HG03558 (cell line): ENCODE measurements around the gene GOLGA3.
"Not testable (repeated sequence)": the region's sequence is repeated elsewhere in the genome, so short reads cannot be mapped to it uniquely, and the experiment has no call there.

Source experiments
- ATAC-seq: cut with Tn5 transposase; IDR thresholded peaks from one replicate; pipeline ENCODE4 v1.9.1; 2021; ENCODE audit warnings: moderate number of reproducible peaks; ENCODE audit not compliant: unreplicated experiment; ENCODE audit errors: extremely low read depth

Gene GOLGA3

DNA sequence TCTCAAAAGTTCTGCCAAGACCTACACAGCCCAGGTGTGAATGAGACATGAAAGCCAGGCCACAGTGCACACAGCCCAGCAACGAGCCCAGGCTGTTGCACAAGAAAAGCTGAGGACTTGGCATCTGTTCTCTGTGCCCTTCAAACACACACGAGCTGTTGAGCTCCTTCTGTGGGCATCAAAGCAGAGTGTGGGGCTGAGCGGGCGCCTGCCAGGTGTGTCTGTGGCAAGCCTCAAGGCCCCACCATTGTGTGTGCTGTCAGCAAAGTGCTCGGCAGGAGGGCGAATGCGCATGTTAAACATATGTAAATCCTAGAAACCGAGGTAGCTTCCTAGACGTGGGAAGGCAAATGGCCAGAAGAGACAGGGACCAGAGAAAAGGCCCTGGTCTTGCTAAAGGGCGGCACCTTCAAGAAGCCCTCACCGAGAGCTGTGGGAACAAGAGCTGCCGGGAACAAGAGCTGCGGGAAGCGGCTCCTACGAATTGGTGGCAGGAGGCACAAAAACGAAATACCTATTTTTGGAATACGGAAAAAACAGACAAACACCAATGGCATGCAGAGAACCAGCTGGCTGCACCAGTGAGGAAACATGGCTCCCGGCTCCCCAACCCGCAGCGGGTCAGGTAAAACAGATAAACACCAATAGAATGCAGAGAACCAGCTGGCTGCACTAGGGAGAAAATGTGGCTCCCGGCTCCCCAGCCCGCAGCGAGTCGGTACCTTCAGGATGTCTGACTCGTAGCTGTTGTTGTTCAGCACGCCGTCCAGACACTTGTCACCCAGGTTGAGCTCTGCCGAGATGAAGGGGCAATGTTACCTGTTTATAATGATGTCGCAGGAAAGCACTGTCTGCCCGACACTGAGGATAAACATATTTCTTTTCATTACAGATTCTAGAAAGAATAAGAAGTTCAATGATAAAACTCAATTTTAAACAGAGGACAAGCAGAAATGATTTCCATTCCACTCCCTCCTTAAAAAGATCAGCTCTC, 19.0 kb upstream of the GOLGA3 start:
- no peak for ATAC-seq

DNA sequence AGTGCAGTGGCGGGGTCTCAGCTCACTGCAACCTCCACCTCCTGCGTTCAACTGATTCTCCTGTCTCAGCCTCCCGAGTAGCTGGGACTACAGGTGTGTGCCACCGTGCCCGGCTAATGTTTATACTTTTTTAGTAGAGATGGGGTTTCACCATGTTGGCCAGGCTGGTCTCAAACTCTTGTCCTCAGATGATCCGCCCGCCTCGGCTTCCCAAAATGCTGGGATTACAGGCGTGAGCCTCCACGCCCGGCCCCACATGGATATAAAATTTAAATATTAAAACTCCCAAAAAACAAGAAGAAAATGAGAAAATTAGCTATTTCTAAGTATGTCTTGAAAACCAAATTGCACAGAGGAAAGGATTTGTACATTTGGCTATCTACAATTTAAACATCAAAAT, 16.0 kb upstream of the GOLGA3 start:
- ATAC-seq = not testable (repeated sequence)

DNA sequence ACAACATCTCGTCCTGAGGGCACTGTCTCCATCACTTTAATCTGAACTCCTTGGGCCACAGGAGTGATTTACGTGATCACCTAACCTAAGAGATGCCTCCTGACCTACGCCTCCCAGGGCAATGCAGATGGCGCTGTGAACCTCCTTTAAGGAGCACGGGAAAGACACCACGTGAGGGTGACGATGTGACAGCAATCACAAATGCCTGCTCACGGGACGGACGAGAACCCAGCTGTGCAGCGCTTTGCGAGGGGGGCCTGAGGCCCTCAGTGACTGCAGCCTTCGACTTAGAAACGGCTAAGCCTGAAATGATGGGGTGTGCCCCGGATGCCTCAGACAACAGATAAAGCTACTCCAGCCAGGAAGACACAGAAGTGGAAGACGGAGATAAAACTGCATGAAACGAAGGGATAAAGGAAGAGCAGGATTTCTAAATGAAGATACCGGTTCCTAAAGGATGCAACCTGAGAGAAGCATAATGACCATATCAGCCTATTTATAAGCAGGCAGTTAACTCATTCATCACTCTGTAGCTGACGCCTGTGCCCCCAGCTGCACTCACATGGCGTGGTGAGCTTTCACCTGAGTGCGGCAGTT, 13.9 kb upstream of the GOLGA3 start:
- no peak for ATAC-seq

DNA sequence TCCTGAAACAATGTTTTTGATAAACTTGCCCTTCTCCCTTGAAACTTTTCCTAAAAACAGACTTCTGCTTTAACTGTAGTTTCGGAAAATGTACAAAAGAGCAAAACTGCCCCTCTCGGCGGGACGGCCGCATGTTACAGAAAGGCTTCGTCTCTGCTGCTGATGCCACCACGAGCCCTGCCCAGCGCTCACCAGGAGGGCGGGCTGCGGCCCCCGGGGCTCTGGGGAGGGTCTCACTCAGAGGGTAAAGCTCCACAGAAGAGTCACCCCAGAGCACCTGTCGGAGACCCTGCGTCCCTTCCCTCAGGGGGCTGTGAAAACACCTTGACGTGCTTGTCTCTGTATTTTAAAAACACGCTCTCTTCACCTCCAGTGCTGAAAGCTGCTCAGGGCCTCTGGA, 12.5 kb upstream of the GOLGA3 start:
- ATAC-seq = no peak

DNA sequence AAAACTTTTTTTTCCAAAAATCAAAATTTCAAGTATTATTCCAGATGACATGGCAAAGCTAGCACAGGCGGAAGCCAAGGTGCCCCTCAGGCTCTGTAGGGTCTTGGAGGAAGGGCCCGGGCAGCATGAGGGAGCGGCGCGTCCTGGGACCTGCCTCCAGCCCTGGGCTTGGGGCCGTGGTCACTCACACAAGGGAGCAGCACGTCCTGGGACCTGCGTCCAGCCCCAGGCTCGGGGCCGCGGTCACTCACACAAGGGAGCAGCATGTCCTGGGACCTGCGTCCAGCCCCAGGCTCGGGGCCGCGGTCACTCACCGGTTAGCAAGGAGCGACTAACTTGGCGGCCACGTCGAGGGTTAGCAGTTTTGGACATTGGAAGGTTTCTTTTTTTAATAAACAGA, 11.9 kb upstream of the GOLGA3 start:
- ATAC-seq = no peak

DNA sequence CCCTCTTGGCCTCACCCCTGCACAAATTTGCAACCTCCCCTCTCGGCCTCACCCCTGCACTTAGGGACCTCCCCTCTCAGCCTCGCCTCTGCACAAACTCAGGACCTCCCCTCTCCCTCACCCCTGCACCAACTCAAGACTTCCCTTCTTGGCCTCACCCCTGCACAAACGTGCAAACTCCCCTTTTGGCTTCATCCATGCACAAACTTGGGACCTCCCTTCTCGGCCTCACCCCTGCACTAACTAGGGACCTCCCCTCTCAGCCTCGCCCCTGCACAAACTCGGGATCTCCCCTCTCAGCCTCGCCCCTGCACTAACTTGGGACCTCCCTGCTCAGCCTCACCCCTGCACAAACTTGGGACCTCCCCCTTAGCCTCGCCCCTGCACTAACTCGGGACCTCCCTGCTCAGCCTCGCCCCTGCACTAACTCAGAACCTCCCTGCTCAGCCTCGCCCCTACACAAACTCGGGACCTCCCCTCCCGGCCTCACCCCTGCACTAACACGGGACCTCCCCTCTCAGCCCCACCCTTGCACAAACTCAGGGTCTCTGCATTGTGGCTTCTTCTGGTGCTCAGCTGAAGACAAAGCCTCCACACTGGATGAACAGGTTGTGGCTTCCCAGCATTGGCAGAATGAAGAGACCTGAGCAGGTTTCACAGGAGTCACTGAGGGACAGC, 11.0 kb upstream of the GOLGA3 start:
- ATAC-seq = no peak

DNA sequence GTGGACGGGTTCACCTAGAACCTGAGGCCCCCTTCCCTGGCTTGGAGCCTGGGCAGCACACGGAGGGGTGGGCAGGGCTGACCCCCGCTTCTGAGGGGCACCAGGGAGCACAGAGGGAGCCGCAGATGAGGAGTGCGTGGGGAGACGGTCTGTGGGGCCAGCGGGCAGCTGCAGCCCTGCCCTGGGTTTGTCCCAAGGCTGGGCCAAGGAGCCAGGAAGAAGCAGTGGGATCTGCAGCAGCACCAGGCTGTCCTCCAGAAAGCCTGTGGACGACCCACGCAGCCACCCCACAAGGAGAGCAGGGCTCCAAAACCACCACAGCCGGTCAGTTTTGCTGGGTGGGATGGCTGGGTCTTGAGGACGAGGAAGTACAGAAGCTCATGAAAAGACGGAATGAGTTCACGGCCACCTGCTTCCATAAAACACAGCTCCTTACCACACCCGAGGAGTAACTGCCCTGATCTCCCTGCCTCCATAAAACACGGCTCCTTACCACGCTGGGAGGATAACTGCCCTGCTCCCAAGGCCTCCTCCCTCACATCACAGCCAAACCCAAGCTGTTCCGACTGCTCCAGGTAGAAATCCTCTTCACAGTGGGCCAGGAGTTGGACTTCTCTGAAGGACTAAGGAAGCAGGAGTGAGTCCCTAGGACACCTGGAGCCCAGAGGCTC, 9.9 kb upstream of the GOLGA3 start:
- ATAC-seq = no peak

DNA sequence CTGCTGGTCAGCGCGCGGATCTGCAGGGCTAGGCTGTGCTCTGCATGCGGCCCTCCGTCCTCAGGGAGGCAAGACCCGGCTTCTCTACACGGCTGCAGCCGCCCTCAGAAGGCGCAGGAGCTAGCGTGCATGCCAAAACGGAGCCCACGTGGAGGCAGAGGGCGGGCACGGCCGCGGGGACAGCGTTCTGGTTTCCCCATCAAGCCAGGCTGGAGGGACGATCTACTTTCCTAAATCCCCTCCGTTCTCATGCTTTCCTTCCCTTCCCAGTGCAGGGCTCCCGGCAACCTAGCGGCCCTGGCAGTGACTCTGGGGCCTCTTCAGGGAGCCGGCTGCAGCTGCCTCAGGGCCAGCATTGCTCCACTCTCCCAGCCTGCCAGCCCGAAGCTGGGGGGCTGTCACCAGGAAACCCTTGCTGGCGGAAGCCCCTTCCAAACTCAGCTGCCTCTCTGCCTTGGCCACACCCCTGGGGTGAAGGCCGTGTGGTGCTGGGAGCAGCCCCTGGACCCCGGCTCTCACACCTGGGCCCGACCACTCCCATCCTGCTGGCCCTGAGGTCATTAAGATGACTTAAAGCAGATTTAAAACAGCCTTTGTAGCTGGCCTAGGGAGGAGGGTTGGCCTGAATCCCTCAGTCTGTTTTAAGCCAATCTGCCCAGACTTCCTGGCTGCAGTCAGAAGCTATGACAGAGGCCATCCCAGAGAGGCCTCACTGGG, 9.2 kb upstream of the GOLGA3 start:
- no peak for ATAC-seq

DNA sequence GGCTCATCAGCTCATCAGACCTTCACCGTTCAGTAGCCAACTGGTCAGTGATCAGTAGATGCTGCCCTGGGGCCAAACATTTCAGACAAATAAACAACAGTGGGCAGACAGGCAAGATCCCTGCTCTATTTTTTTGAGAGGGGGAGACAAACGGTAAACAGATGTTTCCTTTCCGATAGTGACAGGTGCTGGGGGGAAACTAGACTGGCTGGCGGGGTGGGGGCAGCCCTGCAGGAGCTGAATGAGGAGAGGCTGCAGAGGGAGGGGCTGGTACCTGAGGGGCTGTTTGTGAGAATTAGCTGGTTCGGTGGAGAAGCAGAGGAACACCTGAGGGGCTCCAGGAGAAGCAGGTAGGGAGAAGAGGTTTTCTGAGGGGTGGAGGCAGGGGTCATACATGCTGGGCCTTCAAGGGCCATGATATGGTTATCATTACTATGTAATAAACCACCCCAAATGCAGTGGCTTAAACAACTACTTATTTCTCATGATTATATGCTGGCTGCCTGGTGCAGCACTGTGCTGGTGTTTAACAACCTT, 8.2 kb upstream of the GOLGA3 start:
- no peak for ATAC-seq

DNA sequence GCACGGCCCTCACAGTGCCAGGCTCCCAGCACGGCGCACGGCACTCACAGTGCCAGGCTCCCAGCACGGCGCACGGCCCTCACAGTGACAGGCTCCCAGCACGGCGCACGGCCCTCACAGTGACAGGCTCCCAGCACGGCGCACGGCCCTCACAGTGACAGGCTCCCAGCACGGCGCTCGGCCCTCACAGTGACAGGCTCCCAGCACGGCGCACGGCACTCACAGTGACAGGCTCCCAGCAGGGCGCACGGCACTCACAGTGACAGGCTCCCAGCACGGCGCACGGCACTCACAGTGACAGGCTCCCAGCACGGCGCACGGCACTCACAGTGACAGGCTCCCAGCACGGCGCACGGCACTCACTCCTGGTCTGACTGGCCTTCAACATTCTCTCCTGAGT, 7.6 kb upstream of the GOLGA3 start:
- not testable (repeated sequence) for ATAC-seq

DNA sequence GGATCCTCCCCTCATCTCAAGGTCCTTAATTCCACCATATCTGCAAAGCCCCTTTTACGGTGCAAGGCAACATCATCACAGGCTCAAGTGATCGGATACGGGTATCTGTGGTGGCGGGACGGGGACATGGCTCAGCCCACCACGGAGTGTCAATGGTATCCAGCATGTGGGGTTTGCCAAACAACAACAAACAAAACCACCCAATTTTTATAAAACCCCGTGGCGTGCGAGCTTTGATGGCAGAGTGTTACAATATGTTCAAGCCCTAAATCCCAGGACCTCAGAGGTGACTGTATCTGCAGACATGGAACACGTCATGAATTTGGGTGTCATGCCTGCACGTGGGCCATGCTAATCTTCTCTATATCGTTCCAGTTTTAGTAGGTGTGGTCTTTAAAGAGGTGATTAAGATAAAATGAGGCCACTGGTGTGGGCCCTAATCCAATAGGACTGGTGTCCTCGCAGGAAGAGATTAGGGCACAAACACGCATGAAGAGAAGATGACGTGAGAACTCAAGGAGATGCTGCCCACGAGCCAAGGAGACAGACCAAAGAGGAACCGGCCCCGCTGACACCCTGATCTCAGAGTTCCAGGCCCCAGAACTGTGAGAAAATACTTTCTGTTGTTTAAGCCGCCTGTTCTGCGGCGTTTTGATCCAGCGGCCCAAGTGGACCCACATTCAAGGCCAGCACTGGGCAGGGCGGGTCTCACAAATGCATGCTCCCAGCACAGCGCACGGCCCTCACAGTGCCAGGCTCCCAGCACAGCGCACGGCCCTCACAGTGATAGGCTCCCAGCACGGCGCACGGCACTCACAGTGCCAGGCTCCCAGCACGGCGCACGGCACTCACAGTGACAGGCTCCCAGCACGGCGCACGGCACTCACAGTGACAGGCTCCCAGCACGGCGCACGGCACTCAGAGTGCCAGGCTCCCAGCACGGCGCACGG, 6.7 kb upstream of the GOLGA3 start:
- ATAC-seq = no peak

DNA sequence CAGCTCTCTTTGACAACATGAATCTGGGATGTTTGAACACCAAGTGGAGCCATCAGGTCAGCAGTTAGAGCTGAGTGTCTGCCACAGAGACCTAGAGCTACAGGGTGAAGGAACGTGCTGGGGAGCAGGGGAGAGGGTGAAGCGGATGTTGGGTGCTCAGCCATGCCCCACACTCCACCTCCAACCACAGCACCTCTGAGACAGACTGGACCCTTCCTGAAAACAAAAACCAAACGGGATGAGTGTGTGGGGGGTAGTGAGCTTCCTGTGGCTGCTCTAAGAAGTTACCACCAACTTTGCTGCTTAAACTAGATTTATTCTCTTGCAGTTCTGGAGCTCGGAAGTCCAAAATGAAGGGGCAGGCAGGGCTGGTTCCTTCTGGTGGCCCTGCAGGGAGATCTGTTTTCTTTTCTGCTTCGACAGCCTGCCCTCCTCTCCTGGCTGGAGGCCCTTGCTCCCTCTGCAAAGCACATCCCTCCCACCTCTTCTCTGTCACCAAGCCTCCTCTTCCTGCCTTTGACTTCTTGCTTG, 5.6 kb upstream of the GOLGA3 start:
- no peak for ATAC-seq

DNA sequence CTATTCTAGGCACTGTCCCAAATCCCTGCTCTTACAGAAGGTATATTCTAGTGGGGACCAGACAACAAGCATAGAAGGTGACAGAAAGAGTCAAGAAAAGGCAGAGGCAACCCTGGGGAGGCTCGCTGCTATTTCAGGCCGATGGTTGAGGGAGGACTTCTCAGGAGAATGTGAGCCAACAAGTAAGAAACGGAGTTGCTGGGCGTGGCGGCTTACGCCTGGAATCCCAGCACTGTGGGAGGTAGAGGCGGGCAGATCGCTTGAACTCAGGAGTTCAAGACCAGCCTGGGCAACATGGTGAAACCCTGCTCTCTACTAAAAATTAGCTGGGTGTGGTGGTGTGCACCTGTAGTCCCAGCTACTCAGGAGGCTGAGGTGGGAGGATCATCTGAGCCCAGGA, 4.7 kb upstream of the GOLGA3 start:
- ATAC-seq = no peak

DNA sequence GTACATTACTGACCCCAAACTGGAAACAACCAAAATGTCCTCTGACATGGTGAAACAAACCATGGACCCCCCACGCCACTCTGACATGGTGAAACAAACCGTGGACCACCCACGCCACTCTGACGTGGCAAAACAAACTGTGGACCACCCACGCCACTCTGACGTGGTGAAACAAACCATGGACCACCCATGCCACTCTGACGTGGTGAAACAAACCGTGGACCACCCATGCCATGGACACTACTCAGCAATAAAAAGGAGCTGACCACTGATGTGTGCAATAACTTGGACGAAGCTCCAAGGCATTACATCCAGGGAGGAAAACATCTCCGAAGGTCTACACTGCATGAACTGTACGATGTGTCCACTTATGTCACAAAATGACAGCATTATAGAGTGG, 3.1 kb upstream of the GOLGA3 start:
- ATAC-seq = no peak

DNA sequence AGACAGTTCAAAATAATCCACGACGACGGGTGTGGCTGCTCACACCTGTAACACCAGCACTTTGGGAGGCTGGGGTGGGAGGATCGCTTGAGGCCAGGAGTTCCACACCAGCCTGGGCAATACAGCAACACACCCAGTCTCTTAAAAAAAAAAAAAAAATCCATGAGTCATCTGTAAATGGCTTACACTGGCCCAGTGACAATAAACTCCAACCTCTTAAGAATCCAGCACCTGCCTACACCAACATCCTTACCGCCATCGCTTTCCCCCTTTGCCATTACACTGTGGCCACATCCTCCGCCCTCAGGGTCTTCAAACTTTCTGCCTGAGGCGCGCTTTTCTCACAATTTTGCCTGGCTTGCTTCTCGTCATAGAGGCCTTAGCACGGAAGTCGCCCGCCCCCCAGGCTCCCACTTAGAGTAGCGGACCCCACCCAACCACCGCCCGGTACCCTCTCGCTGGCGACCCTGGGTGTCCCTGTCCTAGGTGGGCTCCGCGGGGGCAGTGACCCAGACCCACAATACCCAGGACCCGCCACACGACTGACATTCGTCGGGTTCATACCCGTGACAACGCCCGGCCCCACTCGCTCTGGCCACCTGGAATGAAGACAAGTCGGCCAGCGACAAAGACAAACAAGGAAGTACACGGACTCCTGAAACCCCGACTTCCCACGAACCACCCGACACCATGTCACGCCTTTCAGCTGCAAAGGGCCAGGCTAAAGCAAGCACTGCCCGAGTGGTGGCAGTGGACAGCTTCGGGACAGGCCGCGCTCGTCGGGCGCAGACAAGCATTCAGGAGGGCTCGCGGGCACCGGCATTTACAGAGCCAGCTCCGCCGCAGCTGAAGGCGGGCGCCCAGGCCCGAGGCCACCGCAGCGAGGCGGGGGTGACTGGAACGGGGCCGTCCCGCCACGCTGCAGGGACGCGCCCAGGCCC, 636 bp downstream of the GOLGA3 start:
- peak; percentile 15 for ATAC-seq

DNA sequence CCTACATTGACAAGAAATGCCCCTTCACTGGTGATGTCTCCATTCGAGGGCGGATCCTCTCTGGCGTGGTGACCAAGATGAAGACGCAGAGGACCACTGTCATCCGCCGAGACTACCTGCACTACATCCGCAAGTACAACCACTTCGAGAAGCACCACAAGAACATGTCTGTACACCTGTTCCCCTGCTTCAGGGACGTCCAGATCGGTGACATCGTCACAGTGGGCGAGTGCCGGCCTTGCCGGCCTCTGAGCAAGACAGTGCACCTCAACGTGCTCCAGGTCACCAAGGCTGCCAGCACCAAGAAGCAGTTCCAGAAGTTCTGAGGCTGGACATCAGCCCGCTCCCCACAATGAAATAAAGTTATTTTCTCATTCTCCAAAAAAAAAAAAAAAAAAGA, 2.8 kb downstream of the GOLGA3 start:
- ATAC-seq = no peak

DNA sequence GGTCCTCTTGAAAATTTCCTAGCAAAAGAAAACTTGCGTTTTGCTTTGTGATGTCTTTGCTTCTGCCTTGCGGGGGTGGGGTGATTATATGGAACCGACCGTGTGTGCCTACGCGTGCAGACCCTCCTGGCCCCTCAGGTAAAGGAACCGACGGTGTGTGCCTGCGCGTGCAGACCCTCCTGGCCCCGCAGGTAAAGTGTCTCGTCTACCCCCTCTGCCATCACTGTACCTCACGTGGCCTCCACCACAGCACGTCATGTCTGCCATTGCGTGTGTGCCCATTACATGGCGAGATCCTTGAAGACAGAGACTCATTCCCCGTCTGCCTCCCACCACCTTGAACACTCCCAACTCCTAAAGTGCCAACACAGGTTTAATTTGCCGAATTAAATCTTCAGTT, 3.6 kb downstream of the GOLGA3 start:
- no peak for ATAC-seq
